ENCODE data around the gene PTK7.
"Not testable (repeated sequence)": the region's sequence is repeated elsewhere in the genome, so short reads cannot be mapped to it uniquely, and the experiment has no call there.

Gene PTK7

GRCh38 chr6:43127180-43127579 is 51.1 kb downstream of the PTK7 start:
- H3K4me3 ChIP-seq (ENCODE audit: low read depth, low read length) = no peak overlapping the region
- peaks cover 3% of the 10 kb centered on the region for H3K4me1 ChIP-seq (ENCODE audit: control insufficient read depth, insufficient read depth, low read length)
- peaks cover 8% of the 10 kb centered on the region for H3K36me3 ChIP-seq (ENCODE audit: control insufficient read depth, insufficient read depth, low read length)
- no peak overlapping the region for H3K9ac ChIP-seq (ENCODE audit: low read depth, low read length)
- H3K27me3 ChIP-seq (ENCODE audit: control insufficient read depth, insufficient read depth, low read length) = no peaks in the 10 kb centered on the region
- no peaks in the 10 kb centered on the region for H3K9me3 ChIP-seq (ENCODE audit: control insufficient read depth, insufficient read depth, low read length)

DNA sequence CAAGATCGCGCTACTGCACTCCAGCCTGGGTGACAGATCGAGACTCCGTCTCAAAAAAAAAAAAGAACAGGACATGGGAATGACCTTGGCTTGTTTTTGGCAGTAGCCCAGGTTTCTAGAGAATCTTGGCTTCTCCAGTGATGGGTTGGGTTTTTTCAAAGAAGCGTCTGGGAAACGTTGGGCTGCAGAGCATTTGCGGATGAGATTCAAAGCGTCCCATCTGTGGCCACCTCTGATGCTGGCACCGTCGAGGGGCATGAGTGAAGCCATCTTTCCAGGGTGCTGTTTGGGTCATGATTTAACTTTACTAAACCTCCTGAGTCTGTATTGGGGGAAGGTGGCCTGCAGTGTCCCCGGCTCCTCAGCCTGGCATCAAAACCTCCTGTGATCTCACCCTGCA is 51.8 kb downstream of the PTK7 start:
- Histone ChIP-seq H3K36me3 (ENCODE audit: control insufficient read depth, insufficient read depth, low read length) (peaks cover 14% of the 10 kb centered on the region), H3K4me3 (ENCODE audit: low read depth, low read length) (no peak overlapping the region), H3K4me1 (ENCODE audit: control insufficient read depth, insufficient read depth, low read length) (peaks cover 3% of the 10 kb centered on the region), H3K9me3 (ENCODE audit: control insufficient read depth, insufficient read depth, low read length) (no peaks in the 10 kb centered on the region), H3K9ac (ENCODE audit: low read depth, low read length) (no peak overlapping the region), H3K27me3 (ENCODE audit: control insufficient read depth, insufficient read depth, low read length) (no peaks in the 10 kb centered on the region)

- no peaks in the 10 kb centered on the region for H3K9me3 ChIP-seq (ENCODE audit: control insufficient read depth, insufficient read depth, low read length)
- no peak overlapping the region for H3K4me3 ChIP-seq (ENCODE audit: low read depth, low read length)
- peak overlapping the region; percentile 24 for H3K9ac ChIP-seq (ENCODE audit: low read depth, low read length)
- H3K36me3 ChIP-seq (ENCODE audit: control insufficient read depth, insufficient read depth, low read length) = peaks cover 14% of the 10 kb centered on the region
- H3K27me3 ChIP-seq (ENCODE audit: control insufficient read depth, insufficient read depth, low read length) = no peaks in the 10 kb centered on the region
- H3K4me1 ChIP-seq (ENCODE audit: control insufficient read depth, insufficient read depth, low read length) = no peaks in the 10 kb centered on the region
These were observed 52.8 kb downstream of the PTK7 start for GRCh38 chr6:43128926-43129325.

GRCh38 chr6:43129434-43130194 is 53.5 kb downstream of the PTK7 start:
- Histone ChIP-seq H3K9ac (ENCODE audit: low read depth, low read length) (no peak overlapping the region), H3K9me3 (ENCODE audit: control insufficient read depth, insufficient read depth, low read length) (no peaks in the 10 kb centered on the region), H3K4me1 (ENCODE audit: control insufficient read depth, insufficient read depth, low read length) (no peaks in the 10 kb centered on the region), H3K4me3 (ENCODE audit: low read depth, low read length) (no peak overlapping the region), H3K36me3 (ENCODE audit: control insufficient read depth, insufficient read depth, low read length) (peaks cover 14% of the 10 kb centered on the region), H3K27me3 (ENCODE audit: control insufficient read depth, insufficient read depth, low read length) (no peaks in the 10 kb centered on the region)

GRCh38 chr6:43130429-43130828 is 54.3 kb downstream of the PTK7 start:
- no peak overlapping the region for H3K9ac ChIP-seq (ENCODE audit: low read depth, low read length)
- H3K4me1 ChIP-seq (ENCODE audit: control insufficient read depth, insufficient read depth, low read length) = no peaks in the 10 kb centered on the region
- no peak overlapping the region for H3K4me3 ChIP-seq (ENCODE audit: low read depth, low read length)
- peaks cover 16% of the 10 kb centered on the region for H3K36me3 ChIP-seq (ENCODE audit: control insufficient read depth, insufficient read depth, low read length)
- H3K9me3 ChIP-seq (ENCODE audit: control insufficient read depth, insufficient read depth, low read length) = no peaks in the 10 kb centered on the region
- no peaks in the 10 kb centered on the region for H3K27me3 ChIP-seq (ENCODE audit: control insufficient read depth, insufficient read depth, low read length)

DNA sequence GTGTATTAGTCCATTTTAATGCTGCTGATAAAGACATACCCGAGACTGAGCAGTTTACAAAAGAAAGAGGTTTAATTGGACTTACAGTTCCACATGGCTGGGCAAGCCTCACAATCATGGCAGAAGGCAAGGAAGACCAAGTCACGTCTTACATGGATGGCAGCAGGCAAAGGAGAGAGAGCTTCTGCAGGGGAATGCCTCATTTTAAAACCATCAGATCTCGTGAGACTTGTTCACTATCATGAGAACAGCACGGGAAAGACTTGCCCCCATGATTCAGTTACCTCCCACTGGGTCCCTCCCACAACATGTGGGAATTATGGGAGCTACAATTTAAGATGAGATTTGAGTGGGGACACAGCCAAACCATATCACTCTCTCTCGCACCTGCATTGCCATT is 55.3 kb downstream of the PTK7 start:
- not testable (repeated sequence) for H3K4me3 ChIP-seq (ENCODE audit: low read depth, low read length); H3K4me1 ChIP-seq (ENCODE audit: control insufficient read depth, insufficient read depth, low read length); H3K27me3 ChIP-seq (ENCODE audit: control insufficient read depth, insufficient read depth, low read length); H3K9ac ChIP-seq (ENCODE audit: low read depth, low read length); H3K9me3 ChIP-seq (ENCODE audit: control insufficient read depth, insufficient read depth, low read length)
- H3K36me3 ChIP-seq (ENCODE audit: control insufficient read depth, insufficient read depth, low read length) = peaks cover 16% of the 10 kb centered on the region

DNA sequence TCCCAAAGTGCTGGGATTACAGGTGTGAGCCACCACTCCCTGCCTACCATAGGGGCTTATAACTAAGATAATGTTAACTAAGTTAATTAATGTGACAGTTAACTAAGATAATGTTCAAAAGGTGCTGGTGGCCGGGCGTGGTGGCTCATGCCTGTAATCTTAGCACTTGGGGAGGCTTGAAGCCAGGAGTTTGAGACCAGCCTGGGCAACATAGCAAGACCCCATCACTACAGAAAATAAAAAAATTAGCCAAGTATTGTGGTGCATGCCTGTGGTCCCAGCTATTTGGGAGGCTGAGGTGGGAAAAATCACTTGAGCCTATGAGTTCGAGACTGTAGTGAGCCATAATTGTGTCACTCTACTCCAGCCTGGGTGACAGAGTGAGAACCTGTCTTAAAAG is 62.2 kb downstream of the PTK7 start:
- Histone ChIP-seq H3K27me3 (ENCODE audit: control insufficient read depth, insufficient read depth, low read length) (no peaks in the 10 kb centered on the region), H3K9ac (ENCODE audit: low read depth, low read length) (no peak overlapping the region), H3K4me1 (ENCODE audit: control insufficient read depth, insufficient read depth, low read length) (no peaks in the 10 kb centered on the region), H3K9me3 (ENCODE audit: control insufficient read depth, insufficient read depth, low read length) (no peaks in the 10 kb centered on the region), H3K36me3 (ENCODE audit: control insufficient read depth, insufficient read depth, low read length) (peaks cover 12% of the 10 kb centered on the region), H3K4me3 (ENCODE audit: low read depth, low read length) (no peak overlapping the region)

DNA sequence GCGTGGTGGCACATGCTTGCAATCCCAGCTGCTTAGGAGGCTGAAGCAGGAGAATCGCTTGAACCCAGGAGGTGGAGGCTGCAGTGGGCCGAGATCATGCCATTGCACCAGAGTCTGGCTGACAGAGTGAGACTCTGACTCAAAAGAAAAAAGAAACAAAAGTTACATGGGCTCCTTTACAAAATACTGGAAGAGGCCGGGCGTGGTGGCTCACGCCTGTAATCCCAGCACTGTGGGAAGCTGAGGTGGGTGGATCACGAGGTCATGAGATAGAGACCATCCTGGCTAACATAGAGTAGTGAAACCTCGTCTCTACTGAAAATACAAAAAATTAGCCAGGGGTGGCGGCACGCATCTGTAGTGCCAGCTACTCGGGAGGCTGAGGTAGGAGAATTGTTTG is 63.9 kb downstream of the PTK7 start:
- H3K27me3 ChIP-seq (ENCODE audit: control insufficient read depth, insufficient read depth, low read length); H3K4me1 ChIP-seq (ENCODE audit: control insufficient read depth, insufficient read depth, low read length); H3K9me3 ChIP-seq (ENCODE audit: control insufficient read depth, insufficient read depth, low read length); H3K9ac ChIP-seq (ENCODE audit: low read depth, low read length); H3K4me3 ChIP-seq (ENCODE audit: low read depth, low read length): not testable (repeated sequence)
- H3K36me3 ChIP-seq (ENCODE audit: control insufficient read depth, insufficient read depth, low read length) = peaks cover 16% of the 10 kb centered on the region

- Histone ChIP-seq H3K27me3 (ENCODE audit: control insufficient read depth, insufficient read depth, low read length) (no peaks in the 10 kb centered on the region), H3K4me1 (ENCODE audit: control insufficient read depth, insufficient read depth, low read length) (no peaks in the 10 kb centered on the region), H3K9me3 (ENCODE audit: control insufficient read depth, insufficient read depth, low read length) (no peaks in the 10 kb centered on the region), H3K4me3 (ENCODE audit: low read depth, low read length) (no peak overlapping the region), H3K36me3 (ENCODE audit: control insufficient read depth, insufficient read depth, low read length) (peaks cover 16% of the 10 kb centered on the region), H3K9ac (ENCODE audit: low read depth, low read length) (no peak overlapping the region)
These were observed 65.5 kb downstream of the PTK7 start for GRCh38 chr6:43141644-43142043.

GRCh38 chr6:43142101-43142500 is 66.0 kb downstream of the PTK7 start:
- Histone ChIP-seq H3K9me3 (ENCODE audit: control insufficient read depth, insufficient read depth, low read length) (no peaks in the 10 kb centered on the region), H3K36me3 (ENCODE audit: control insufficient read depth, insufficient read depth, low read length) (peaks cover 16% of the 10 kb centered on the region), H3K9ac (ENCODE audit: low read depth, low read length) (no peak overlapping the region), H3K27me3 (ENCODE audit: control insufficient read depth, insufficient read depth, low read length) (no peaks in the 10 kb centered on the region), H3K4me3 (ENCODE audit: low read depth, low read length) (no peak overlapping the region), H3K4me1 (ENCODE audit: control insufficient read depth, insufficient read depth, low read length) (no peaks in the 10 kb centered on the region)

DNA sequence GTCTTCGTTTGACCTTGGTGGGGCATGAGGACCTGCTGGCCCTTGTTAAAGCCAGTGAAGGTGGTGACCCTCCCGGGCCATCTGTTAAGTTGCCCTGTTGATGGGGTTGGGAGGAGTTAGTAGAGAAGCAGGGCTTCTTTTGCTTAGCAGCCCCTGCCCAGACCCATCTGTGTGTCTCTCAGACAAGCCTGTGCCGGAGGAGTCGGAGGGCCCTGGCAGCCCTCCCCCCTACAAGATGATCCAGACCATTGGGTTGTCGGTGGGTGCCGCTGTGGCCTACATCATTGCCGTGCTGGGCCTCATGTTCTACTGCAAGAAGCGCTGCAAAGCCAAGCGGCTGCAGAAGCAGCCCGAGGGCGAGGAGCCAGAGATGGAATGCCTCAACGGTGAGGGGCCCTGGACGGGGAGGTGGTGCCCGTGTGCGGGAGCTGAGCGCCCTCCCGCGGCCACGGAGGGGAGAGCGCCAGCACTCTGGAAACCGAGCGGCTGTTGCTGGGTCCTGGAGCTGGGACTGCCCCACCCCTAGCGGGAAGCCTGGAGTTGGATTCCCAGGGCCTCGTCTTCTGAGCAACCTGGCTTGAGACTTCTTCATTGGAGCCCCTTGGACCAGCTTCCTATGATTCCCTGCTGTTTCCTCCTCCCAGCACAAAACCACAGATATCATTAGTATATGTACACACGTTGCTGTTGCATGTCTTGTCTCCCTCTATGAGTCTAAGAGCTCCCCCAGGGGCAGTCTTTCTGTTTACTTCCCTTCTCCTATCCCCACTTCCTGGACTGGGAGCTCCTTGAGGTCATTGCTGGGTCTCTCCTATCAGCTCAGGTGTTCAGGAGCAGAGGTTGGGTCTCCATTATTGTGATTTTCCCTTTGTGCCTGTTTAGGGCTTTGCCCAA is 67.4 kb downstream of the PTK7 start:
- H3K9me3 ChIP-seq (ENCODE audit: control insufficient read depth, insufficient read depth, low read length) = no peaks in the 10 kb centered on the region
- H3K27me3 ChIP-seq (ENCODE audit: control insufficient read depth, insufficient read depth, low read length) = no peaks in the 10 kb centered on the region
- H3K9ac ChIP-seq (ENCODE audit: low read depth, low read length) = no peak overlapping the region
- no peak overlapping the region for H3K4me3 ChIP-seq (ENCODE audit: low read depth, low read length)
- no peaks in the 10 kb centered on the region for H3K4me1 ChIP-seq (ENCODE audit: control insufficient read depth, insufficient read depth, low read length)
- peaks cover 16% of the 10 kb centered on the region for H3K36me3 ChIP-seq (ENCODE audit: control insufficient read depth, insufficient read depth, low read length)

DNA sequence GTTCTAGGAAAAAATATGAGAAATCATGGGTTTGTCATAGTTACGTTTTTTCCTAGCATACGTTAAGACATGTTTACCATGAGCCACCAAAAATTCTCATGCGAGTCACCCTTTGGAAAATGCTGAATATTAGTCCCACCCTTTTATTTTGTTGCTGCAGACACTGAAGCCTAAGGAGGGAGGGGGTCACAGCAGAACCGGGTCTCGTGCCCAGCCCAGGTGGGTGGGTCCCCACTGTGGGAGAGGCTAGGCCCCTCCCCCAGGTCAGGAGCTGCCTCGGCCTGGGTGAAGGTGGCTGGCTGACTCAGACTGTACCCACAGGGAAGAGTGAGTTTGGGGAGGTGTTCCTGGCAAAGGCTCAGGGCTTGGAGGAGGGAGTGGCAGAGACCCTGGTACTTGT is 68.8 kb downstream of the PTK7 start:
- Histone ChIP-seq H3K9me3 (ENCODE audit: control insufficient read depth, insufficient read depth, low read length) (no peaks in the 10 kb centered on the region), H3K36me3 (ENCODE audit: control insufficient read depth, insufficient read depth, low read length) (peaks cover 10% of the 10 kb centered on the region), H3K4me3 (ENCODE audit: low read depth, low read length) (no peak overlapping the region), H3K4me1 (ENCODE audit: control insufficient read depth, insufficient read depth, low read length) (no peaks in the 10 kb centered on the region), H3K27me3 (ENCODE audit: control insufficient read depth, insufficient read depth, low read length) (no peaks in the 10 kb centered on the region), H3K9ac (ENCODE audit: low read depth, low read length) (no peak overlapping the region)
